IPS DF 4.7 (cell line): Measurements from ENCODE around the gene RTL1.

Source experiments
- DNase-seq: peaks from one replicate; pipeline ENCODE4 v3.0.0-alpha.2; 2013; ENCODE audit warnings: low spot score; ENCODE audit errors: extremely low read depth

RTL1 gene

GRCh38 chr14:100903672-100904185 is at the start of gene RTL1:
Gene RTL1 (minus strand): TSS chr14:100903722. CDS start chr14:100884788, 18,934 bp downstream.
- no peak for DNase-seq

- no peak for DNase-seq
Observed at GRCh38 chr14:100950024-100950423, 46.5 kb upstream of the RTL1 start.

GRCh38 chr14:100944052-100944451 is 40.5 kb upstream of the RTL1 start:
- DNase-seq = no peak

GRCh38 chr14:100930270-100930669 is 26.7 kb upstream of the RTL1 start:
- DNase-seq = no peak

DNA sequence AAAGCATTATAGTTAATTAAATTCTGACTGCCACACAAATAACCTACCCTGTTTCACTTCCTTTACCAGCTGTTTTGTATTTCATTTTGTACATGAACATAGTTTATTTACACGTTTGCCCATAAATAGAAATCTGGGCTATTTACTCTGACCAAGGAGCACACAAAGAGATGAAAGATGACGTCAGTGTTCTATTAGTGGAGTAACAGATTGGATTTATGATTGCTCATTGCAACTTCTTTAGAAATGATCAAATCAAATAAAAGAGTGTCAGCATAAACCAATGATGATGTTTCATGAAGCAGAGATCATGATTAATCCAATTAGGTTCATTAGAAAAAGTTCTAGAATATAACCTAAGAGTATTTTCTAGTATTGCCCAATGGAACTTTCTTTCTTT is 12.0 kb upstream of the RTL1 start:
- DNase-seq = no peak

DNA sequence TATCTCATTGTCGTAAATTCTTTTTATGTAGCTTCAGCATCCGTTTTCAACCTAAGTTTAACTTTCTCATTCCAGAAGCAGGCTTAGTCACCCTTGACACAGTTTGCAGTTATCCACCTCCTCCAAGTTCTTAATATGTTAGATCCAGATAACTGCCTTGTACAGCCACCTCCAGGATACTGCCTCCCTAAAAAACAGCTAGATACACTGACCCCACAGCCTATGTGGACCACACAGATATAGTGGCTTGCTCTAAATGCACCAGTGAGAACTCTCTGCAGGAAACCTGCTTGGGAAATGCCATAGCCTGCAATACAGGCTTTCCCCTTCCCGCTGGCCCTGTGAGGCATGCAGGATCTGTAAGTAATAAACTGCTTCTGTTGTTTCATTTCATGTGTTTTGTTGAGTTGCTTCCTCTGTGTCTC is 11.1 kb upstream of the RTL1 start:
- no peak for DNase-seq

DNA sequence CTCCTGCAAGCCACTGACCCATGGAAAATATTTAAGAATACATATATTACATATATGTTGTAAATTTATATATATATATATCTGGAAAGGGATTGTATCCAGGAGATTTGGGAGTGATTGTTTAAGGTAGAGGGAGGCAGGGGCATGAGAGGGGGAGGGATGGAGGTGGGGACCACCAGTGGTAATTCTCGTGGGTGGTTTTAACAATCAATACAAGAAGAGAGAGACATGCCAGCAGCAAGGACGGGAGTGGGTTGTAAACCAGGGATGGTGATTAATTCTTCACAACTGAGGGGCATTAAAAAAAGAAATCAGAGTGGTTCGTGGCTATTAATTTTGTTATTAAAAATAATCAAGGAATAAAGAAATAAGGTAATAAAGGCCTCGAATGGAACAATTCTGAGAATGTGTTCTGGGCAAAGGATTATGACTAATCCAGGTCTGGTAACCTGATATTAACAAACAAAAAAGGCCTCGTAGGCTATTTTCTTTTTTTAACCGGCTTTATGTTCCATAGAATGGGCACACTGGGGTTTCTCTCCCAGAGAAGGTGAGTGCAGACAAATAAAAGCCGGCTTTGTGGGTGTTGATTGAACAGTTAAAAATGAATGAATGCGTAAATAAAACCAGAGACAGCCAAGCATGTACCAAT is 8.3 kb upstream of the RTL1 start:
- DNase-seq = no peak

DNA sequence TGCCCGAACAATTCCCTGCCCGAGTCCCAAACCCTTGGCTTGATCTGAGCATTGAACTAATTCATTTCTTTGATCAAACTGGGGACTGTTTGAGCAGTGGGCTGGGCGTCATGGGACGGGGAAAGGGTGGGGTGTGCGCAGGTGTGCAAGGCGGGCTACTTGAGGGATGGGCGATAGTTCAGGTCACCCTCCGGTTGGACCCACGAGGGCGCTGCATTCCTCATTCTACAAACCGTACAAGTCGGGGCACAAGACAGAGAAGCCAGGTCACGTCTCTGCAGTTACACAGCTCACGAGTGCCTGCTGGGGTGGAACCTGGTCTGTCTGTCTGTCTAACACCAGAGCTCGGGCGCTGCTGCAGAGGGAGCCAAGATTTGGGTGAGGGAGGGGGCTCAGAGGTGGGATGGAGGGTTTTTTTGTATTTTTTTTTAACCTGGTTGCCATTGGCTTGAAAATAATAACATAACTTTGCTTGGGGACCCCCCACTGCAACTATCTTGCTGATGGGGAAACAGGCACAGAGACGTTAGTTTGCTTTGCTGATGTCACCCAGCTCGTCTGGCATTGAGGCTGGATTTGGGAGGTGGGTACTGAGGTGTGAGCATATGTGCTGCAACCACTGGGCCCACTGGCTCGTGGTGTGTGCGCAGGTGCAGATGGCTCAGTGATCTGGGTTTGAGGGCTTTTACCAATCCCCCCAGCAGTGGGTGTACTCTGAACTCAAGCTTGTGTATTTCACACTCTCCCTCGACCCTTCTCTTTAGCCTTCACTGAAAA is 7.6 kb upstream of the RTL1 start:
- DNase-seq = no peak

DNA sequence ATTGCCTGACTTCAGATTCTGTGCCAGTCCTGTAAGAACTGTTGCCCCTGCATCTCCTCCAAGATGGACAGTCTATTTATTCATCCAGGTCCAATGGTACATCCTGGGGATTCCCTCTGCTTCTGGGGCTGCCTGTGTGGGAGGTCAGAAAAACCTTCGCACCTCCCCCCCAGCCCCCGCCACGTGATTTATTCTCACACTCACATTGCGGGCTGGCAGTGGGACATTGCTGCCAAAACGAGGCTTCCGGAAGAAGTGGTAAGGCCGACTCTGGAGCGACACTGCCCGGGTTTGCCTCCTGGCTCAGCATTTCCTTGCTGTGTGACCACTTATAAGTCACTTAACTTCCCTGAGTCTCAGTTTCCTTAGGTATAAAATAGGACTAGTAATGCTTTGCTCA is 5.9 kb upstream of the RTL1 start:
- DNase-seq = no peak

GRCh38 chr14:100907240-100907639 is 3.7 kb upstream of the RTL1 start:
- DNase-seq = no peak

DNA sequence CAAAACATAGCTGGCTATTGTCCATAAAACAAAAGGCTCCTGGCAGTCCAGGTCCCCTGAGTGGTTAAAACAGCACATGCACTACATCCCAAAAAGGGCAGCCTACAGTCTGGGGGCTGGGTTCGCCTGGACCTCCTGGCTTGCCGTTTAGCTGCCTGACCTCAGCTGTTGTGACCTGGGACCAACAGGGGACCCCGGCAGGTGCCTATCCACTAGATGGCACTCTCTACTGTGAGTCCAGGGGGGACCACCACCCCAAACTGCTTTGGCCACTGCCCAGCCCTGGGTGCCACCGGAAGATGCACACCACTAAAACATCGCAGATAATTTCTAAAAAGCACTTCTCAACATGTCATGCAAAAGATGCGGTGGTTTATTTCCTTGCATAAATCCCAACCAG is 2.9 kb upstream of the RTL1 start:
- no peak for DNase-seq

- DNase-seq = no peak
Observed at GRCh38 chr14:100905166-100905565, 1.6 kb upstream of the RTL1 start.

GRCh38 chr14:100904307-100905087 is 975 bp upstream of the RTL1 start:
- no peak for DNase-seq

DNA sequence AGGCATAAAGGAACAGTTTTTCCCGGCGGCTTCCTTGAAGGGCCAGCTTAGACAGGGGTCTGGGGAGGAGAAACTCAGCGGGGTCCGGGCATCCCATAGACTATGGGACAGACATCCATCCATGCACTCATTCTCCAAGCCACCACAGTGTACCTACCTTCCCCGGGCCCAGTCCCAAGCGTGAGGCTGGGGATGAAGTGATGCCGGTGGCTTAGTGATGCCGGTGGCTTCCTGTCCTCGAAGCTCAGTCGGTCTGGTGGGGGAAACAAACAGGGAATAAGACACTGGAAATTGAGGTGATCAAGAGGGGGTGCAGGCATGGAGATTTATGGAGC is 421 bp downstream of the RTL1 start:
- no peak for DNase-seq

DNA sequence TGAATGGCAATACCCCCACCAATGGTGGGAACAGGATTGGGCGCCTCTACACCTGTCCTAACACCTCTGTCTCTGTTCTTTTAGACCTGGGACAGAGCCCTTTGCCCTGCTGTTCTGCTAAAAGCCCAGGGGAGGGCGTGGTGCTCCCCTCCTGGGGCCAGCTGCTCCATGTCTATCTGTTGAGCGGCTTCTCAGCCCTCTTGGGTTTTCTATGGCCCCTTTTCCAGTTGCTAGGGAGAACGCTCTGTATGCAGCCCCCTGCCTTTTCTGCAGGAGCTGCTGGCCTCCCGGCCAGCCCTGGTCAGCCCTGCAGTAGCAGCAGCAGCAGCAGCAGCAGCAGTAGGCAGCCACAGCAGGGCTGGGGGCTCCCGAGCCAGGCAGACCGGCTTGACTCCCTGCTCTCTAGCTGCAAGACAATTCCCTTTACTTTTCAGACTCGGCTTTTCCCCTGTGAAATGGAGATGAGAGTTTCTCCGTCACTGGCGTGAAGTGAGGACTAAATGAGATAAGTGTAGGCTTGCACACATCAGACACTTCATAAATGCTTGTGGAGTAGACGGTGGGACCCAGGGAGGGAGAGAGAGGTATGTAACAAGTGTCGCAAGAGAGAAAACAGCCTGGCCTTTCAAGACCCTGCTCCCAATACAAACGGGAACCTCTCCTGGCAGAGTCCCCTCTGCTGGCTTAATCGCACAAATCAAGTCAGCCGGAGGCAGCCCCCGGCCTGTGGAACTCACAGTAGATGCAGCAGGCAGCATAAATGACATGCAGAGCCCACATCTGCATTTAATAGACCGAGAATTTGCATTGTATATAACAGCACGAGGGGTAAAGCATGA is 1.0 kb downstream of the RTL1 start:
- DNase-seq = no peak

- no peak for DNase-seq
Observed at GRCh38 chr14:100901391-100902183, 1.9 kb downstream of the RTL1 start.

GRCh38 chr14:100900837-100901390 is 2.6 kb downstream of the RTL1 start:
- DNase-seq = no peak

DNA sequence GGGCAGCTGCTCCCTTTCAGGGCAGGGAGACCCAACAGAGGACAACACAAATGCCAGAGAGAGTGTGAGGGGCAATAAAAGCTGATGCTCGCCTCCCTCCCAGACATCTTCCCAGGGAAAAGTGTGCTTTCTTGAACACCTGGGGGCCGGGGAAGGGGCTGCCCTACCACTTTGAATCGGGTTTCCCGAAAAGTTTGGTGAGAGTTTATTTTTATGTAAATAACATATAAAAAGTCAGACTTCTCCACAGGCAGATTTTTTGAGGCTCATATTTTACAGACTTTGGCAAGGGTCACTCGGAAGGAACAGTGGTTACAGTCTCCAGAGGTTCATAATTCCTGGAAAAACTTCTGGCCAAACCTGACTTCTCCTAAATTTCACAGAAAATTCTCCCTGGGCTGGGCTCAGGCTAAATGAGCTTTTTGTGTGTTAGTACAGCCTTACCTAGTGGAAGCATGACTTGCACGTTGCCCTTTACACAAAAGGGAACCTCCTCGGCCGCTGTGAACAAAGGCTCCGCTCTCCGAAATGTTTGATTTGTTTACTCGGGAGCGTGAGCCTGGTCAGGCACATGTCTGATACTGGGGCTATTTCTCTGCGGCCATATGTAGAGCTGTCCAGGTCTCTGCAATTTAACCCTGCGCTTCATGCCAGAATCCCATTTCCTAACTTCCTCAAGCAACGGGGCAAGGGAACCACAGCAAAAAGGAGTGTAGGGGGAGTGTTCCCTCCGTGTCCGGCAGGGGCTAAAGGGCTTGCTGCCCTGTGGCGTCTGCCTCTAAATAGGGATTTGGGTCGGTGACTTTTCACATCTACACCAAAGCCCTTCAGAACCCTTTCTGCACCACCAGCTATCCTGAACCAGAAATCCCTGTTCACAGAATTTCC is 3.4 kb downstream of the RTL1 start:
- DNase-seq = no peak
